Osteoblast (primary cell): ENCODE data around the gene ABHD15. TPM values are rescaled to one million over a fixed set of nuclear protein-coding genes. Genes with fewer than 3 reads are reported as not detected.
A peak's percentile ranks its signal among the peaks of the same experiment; 100 is the strongest.

Source experiments
- DNase-seq: peaks from one replicate; pipeline ENCODE4 v3.0.0; 2011; ENCODE audit warnings: low spot score, mixed read lengths; ENCODE audit not compliant: insufficient read length; ENCODE audit errors: missing footprints
- H2AFZ ChIP-seq: 2 replicates; pipeline ENCODE4 v1.6.0; 2011; ENCODE audit warnings: mild to moderate bottlenecking, low read length
- H3K27ac ChIP-seq: 2 replicates; pipeline ENCODE4 v1.5.1; 2011; ENCODE audit warnings: mild to moderate bottlenecking, low read depth, low read length, moderate library complexity
- H3K27me3 ChIP-seq: 2 replicates; pipeline ENCODE4 v1.6.0; 2012; ENCODE audit warnings: mild to moderate bottlenecking, control low read depth, inconsistent platforms, low read length, moderate library complexity; ENCODE audit not compliant: insufficient read depth
- H3K36me3 ChIP-seq: 2 replicates; pipeline ENCODE4 v1.5.1; 2011; ENCODE audit warnings: mild to moderate bottlenecking, low read length, control low read depth, moderate library complexity; ENCODE audit not compliant: insufficient read depth
- H3K4me1 ChIP-seq: 2 replicates; pipeline ENCODE4 v1.5.1; 2011; ENCODE audit warnings: mild to moderate bottlenecking, low read length, control low read depth, moderate library complexity; ENCODE audit not compliant: insufficient read depth
- H3K4me2 ChIP-seq: 2 replicates; pipeline ENCODE4 v1.6.0; 2011; ENCODE audit warnings: mild to moderate bottlenecking, low read length; ENCODE audit not compliant: insufficient read depth
- H3K4me3 ChIP-seq: fragments of 200-600 bp; sonication (generic); 3 replicates; pipeline ENCODE4 v1.5.1; 2012; ENCODE audit warnings: mild to moderate bottlenecking, low read length, inconsistent platforms; ENCODE audit not compliant: insufficient read depth
- H3K79me2 ChIP-seq: 2 replicates; pipeline ENCODE4 v1.6.0; 2012; ENCODE audit warnings: mild to moderate bottlenecking, low read length, control low read depth, inconsistent platforms; ENCODE audit not compliant: insufficient read depth
- H3K9me3 ChIP-seq: 2 replicates; pipeline ENCODE4 v1.5.1; 2011; ENCODE audit warnings: low read depth, low read length, control low read depth
- H4K20me1 ChIP-seq: 2 replicates; pipeline ENCODE4 v1.6.0; 2012; ENCODE audit warnings: mild to moderate bottlenecking, low read length, control low read depth; ENCODE audit not compliant: insufficient read depth
- total RNA-seq: library from RNA; depleted of rRNA; stranded (reverse); fragments of >200 nt; gene quantifications from 2 replicates; pipeline ENCODE4 v1.2.3, GENCODE V29; 2012
- TF ChIP-seq, protein P1 (sequence below): IDR thresholded peaks from 2 replicates; pipeline ENCODE4 v1.5.1; 2011; ENCODE audit warnings: mild to moderate bottlenecking, low read depth, low read length, moderate library complexity; ENCODE audit errors: extremely low read depth

Gene ABHD15
- total RNA-seq, 1 donor = 9.4 TPM

- H3K36me3 ChIP-seq = no peaks in the 10 kb centered on the region
- H4K20me1 ChIP-seq = peaks cover 54% of the 10 kb centered on the region
- H3K79me2 ChIP-seq = peaks cover 52% of the 10 kb centered on the region
- peak; percentile 95 for DNase-seq
- H3K4me3 ChIP-seq = peak overlapping the region; percentile 91
- H3K4me1 ChIP-seq = peaks cover 47% of the 10 kb centered on the region
- H3K27me3 ChIP-seq = no peaks in the 10 kb centered on the region
- H3K4me2 ChIP-seq = peak overlapping the region; percentile 95
- TF ChIP-seq, protein P1, sequence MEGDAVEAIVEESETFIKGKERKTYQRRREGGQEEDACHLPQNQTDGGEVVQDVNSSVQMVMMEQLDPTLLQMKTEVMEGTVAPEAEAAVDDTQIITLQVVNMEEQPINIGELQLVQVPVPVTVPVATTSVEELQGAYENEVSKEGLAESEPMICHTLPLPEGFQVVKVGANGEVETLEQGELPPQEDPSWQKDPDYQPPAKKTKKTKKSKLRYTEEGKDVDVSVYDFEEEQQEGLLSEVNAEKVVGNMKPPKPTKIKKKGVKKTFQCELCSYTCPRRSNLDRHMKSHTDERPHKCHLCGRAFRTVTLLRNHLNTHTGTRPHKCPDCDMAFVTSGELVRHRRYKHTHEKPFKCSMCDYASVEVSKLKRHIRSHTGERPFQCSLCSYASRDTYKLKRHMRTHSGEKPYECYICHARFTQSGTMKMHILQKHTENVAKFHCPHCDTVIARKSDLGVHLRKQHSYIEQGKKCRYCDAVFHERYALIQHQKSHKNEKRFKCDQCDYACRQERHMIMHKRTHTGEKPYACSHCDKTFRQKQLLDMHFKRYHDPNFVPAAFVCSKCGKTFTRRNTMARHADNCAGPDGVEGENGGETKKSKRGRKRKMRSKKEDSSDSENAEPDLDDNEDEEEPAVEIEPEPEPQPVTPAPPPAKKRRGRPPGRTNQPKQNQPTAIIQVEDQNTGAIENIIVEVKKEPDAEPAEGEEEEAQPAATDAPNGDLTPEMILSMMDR = no peak
- peak overlapping the region; percentile 61 for H3K27ac ChIP-seq
- H3K9me3 ChIP-seq = no peaks in the 10 kb centered on the region
- H2AFZ ChIP-seq = peak overlapping the region; percentile 62
Measured at GRCh38 chr17:29588562-29589411, 21.9 kb upstream of the ABHD15 start.

- Histone ChIP-seq H3K36me3 (no peaks in the 10 kb centered on the region), H3K27ac (peak overlapping the region; percentile 61), H2AFZ (peak overlapping the region; percentile 62), H3K4me1 (peaks cover 46% of the 10 kb centered on the region), H3K4me3 (peak overlapping the region; percentile 91), H4K20me1 (peaks cover 61% of the 10 kb centered on the region), H3K79me2 (peaks cover 59% of the 10 kb centered on the region), H3K4me2 (peak overlapping the region; percentile 95), H3K27me3 (no peaks in the 10 kb centered on the region), H3K9me3 (no peaks in the 10 kb centered on the region)
- DNase-seq = no peak
- TF ChIP-seq, protein P1 = no peak
Measured at GRCh38 chr17:29588017-29588561, 21.3 kb upstream of the ABHD15 start.

DNA sequence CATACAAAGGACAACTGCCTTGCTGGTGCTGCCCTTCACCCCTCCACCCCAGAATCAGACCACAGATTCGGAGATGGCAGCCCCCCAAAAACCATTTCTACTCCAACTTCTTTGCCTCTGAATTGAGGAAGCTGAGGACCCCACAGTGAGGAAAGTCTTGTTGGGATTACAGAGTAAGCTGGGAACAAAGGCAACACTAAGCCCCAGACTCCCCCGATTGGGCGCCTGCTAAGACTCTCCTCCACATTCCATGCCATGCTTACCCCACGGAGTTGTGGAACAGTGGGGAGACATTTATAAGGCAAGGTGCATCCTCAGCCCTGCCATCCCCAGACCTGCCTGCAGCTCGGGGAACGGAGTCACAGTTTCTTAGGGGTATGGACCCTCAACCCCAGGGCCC, 20.8 kb upstream of the ABHD15 start:
- H3K79me2 ChIP-seq = peaks cover 64% of the 10 kb centered on the region
- peaks cover 43% of the 10 kb centered on the region for H3K4me1 ChIP-seq
- no peaks in the 10 kb centered on the region for H3K27me3 ChIP-seq
- peak overlapping the region; percentile 91 for H3K4me3 ChIP-seq
- no peaks in the 10 kb centered on the region for H3K9me3 ChIP-seq
- no peak overlapping the region for H2AFZ ChIP-seq
- DNase-seq = no peak
- TF ChIP-seq, protein P1 = no peak
- peak overlapping the region; percentile 95 for H3K4me2 ChIP-seq
- peaks cover 1% of the 10 kb centered on the region for H3K36me3 ChIP-seq
- H3K27ac ChIP-seq = no peak overlapping the region
- H4K20me1 ChIP-seq = peaks cover 66% of the 10 kb centered on the region

- Histone ChIP-seq H2AFZ (no peak overlapping the region), H3K27me3 (no peaks in the 10 kb centered on the region), H3K4me2 (peak overlapping the region; percentile 95), H4K20me1 (peaks cover 62% of the 10 kb centered on the region), H3K27ac (no peak overlapping the region), H3K79me2 (peaks cover 71% of the 10 kb centered on the region), H3K4me1 (peaks cover 36% of the 10 kb centered on the region), H3K4me3 (no peak overlapping the region), H3K36me3 (peaks cover 8% of the 10 kb centered on the region), H3K9me3 (no peaks in the 10 kb centered on the region)
- TF ChIP-seq, protein P1 = no peak
- DNase-seq = no peak
Measured at GRCh38 chr17:29586676-29587469, 20.0 kb upstream of the ABHD15 start.
